GM12891 (cell line): ENCODE data around the gene GLUD1.

Experiments used
- PAX5 ChIP-seq: IDR thresholded peaks from 2 replicates; pipeline ENCODE4 v1.6.1; 2011; ENCODE audit warnings: low read length, moderate library complexity, mild to moderate bottlenecking; ENCODE audit not compliant: insufficient read depth, severe bottlenecking
- POLR2A ChIP-seq: IDR thresholded peaks from 2 replicates; pipeline ENCODE4 v1.6.1; 2011; ENCODE audit warnings: low read depth, low read length, control low read depth
- POLR2AphosphoS5 ChIP-seq: IDR thresholded peaks from 2 replicates; pipeline ENCODE4 v1.6.1; 2011; ENCODE audit warnings: low read depth, low read length, control low read depth
- SPI1 ChIP-seq: IDR thresholded peaks from 2 replicates; pipeline ENCODE4 v1.6.1; 2011; ENCODE audit warnings: low read depth, low read length, control low read depth

DNA sequence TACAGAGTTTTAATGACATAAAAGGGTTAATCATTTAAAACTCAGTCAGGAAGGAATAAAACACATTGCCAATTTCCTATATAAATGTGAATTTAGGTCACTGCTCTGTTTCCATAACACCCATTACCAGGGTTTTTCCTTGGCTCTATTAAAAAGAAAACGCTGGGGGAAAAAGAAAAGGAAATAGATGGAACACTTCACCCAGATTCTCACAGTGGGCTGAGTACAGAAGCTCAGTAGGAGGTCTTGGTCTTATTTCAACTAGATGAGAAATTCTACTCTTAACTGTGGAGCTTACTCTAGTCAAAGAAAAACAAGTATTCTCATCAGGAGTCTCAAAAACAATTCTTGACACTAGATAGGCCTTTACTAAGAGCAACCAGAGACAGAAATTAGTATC lies 36.5 kb downstream of the GLUD1 start:
- TF ChIP-seq POLR2AphosphoS5 (no peak), POLR2A (no peak), SPI1 (no peak), PAX5 (no peak)
